Measurements from ENCODE around the gene PRKAG2. TPM values are rescaled to one million over a fixed set of nuclear protein-coding genes. Genes with fewer than 3 reads are reported as not detected.
"Not testable (repeated sequence)": the region's sequence is repeated elsewhere in the genome, so short reads cannot be mapped to it uniquely, and the experiment has no call there.

The PRKAG2 gene
- total and polyA plus RNA-seq, 2 experiments from 2014 or later, result 17.0 to 19.5 TPM

DNA sequence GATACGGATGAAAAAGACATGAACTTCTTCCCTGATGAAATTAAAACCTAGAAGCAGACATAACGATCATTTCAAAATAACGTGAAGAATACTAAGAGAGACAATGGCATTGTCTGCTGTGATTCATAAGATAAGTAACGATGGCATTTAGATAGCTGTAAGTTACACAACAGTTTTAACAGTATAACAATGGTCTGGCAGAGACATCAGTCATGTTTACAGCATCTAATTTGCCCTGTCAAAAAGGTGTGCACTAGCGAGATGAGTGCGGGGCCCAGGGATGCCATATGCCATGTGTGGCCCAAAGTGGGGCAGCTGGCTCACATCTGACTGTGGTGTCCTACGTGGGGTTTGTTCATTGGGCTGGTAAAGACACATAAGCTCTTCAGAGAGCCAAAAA lies 301.5 kb downstream of the PRKAG2 start:
- Histone ChIP-seq H3K79me2 (ENCODE audit: insufficient read depth) (peaks cover 12% of the 10 kb centered on the region; the same call in 1 of the 2 replicates), H3K4me3 (no peak overlapping the region), H3K27ac (no peak overlapping the region), H3K9ac (no peak overlapping the region), H3K4me2 (ENCODE audit: unreplicated experiment) (no peak overlapping the region), H3K36me3 (ENCODE audit: low read depth) (0 out of 2 replicates have a peak, but pooled peaks cover 6% of the 10 kb centered on the region), H3K9me2 (ENCODE audit: insufficient read depth) (no peaks in the 10 kb centered on the region), H3K9me3 (ENCODE audit: low read depth) (no peaks in the 10 kb centered on the region), H3K27me3 (replicated peaks; ENCODE audit: insufficient read depth) (no peaks in the 10 kb centered on the region), H3K4me1 (ENCODE audit: insufficient read depth) (peaks cover 11% of the 10 kb centered on the region; the same call in 1 of the 2 replicates), H3F3A (ENCODE audit: insufficient read depth) (peaks cover 8% of the 10 kb centered on the region; the same call in 1 of the 2 replicates), H4K20me1 (ENCODE audit: insufficient read depth) (no peaks in the 10 kb centered on the region), H2AFZ (no peak overlapping the region)
- in situ Hi-C loops (cut with MboI), result no loop called here
- DNase-seq, result no peak
- TF ChIP-seq EZH2phosphoT487 (IDR thresholded peaks at IDR 0.05; ENCODE audit: insufficient read depth, low read depth) (no peak), EZH2 (IDR thresholded peaks at IDR 0.05; ENCODE audit: insufficient read depth, poor library complexity, severe bottlenecking) (no peak)
- WGBS, 2 experiments (ENCODE audit: low coverage in 1 of 2, low lambda C conversion rate in 2 of 2, missing lambda C conversion rate in 2 of 2), result 96% methylated on average over 7 of the region's 7 CpGs

DNA sequence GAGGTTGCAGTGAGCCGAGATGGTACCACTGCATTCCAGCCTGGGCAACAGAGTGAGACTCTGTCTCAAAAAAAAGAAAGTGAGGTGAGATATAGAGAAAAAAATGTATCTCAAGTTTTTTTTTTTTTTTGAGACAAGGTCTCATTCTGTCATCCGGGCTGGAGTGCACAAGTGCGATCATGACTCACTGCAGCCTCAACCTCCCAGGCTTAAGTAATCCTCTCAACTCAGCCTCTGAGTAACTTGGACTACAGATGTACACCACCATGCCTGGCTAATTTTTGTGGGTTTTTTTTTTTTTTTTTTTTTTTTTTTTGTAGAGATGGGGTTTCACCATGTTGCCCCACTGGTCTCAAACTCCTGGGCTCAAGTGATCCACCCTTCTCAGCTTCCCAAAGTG lies 303.9 kb downstream of the PRKAG2 start:
- peak; percentile 92 for DNase-seq
- in situ Hi-C loops (cut with MboI); H3K9ac ChIP-seq; H4K20me1 ChIP-seq (ENCODE audit: insufficient read depth); H3K9me3 ChIP-seq (ENCODE audit: low read depth); H3K79me2 ChIP-seq (ENCODE audit: insufficient read depth); H2AFZ ChIP-seq; H3K9me2 ChIP-seq (ENCODE audit: insufficient read depth); H3F3A ChIP-seq (ENCODE audit: insufficient read depth); H3K27me3 ChIP-seq (replicated peaks; ENCODE audit: insufficient read depth); H3K36me3 ChIP-seq (ENCODE audit: low read depth); H3K4me2 ChIP-seq (ENCODE audit: unreplicated experiment); H3K4me3 ChIP-seq: not testable (repeated sequence)
- 3 to 7% methylated on average over 3 of the region's 3 CpGs for WGBS, 2 experiments (ENCODE audit: low coverage in 1 of 2, low lambda C conversion rate in 2 of 2, missing lambda C conversion rate in 2 of 2)
- peaks cover 11% of the 10 kb centered on the region; the same call in 1 of the 2 replicates for H3K4me1 ChIP-seq (ENCODE audit: insufficient read depth)
- 0 out of 2 replicates have a peak overlapping the region, but pooled peaks have one; percentile 7 for H3K27ac ChIP-seq

DNA sequence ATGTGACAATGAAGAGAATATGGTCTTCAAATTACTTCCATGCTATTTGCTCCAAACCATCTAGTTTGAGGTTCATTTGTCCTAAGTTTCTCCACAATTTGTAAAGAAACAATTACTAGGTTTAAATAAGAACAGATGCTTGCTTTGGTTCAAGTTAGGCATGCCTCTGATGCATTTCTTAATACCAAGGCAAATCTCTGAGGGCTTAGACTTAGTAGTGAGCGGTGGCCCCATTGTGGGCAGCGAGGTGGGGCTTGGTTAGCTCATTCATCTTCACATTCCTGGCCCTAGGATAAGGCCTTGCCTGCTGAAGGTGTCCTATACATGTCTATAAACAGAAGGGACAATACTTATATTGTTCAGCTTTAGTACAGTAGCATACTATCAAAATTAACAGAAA lies 304.8 kb downstream of the PRKAG2 start:
- Histone ChIP-seq H3K4me3 (no peak overlapping the region), H2AFZ (no peak overlapping the region), H3K4me2 (ENCODE audit: unreplicated experiment) (no peak overlapping the region), H3K4me1 (ENCODE audit: insufficient read depth) (peaks cover 15% of the 10 kb centered on the region), H4K20me1 (ENCODE audit: insufficient read depth) (no peaks in the 10 kb centered on the region), H3K27me3 (replicated peaks; ENCODE audit: insufficient read depth) (no peaks in the 10 kb centered on the region), H3K36me3 (ENCODE audit: low read depth) (0 out of 2 replicates have a peak, but pooled peaks cover 5% of the 10 kb centered on the region), H3F3A (ENCODE audit: insufficient read depth) (peaks cover 17% of the 10 kb centered on the region), H3K27ac (no peak overlapping the region), H3K9me2 (ENCODE audit: insufficient read depth) (no peaks in the 10 kb centered on the region), H3K79me2 (ENCODE audit: insufficient read depth) (no peaks in the 10 kb centered on the region), H3K9ac (no peak overlapping the region), H3K9me3 (ENCODE audit: low read depth) (no peaks in the 10 kb centered on the region)
- TF ChIP-seq EZH2phosphoT487 (IDR thresholded peaks at IDR 0.05; ENCODE audit: insufficient read depth, low read depth) (no peak), EZH2 (IDR thresholded peaks at IDR 0.05; ENCODE audit: insufficient read depth, poor library complexity, severe bottlenecking) (no peak)
- WGBS, 2 experiments (ENCODE audit: low coverage in 1 of 2, low lambda C conversion rate in 2 of 2, missing lambda C conversion rate in 2 of 2), result 86% methylated on average over 2 of the region's 2 CpGs
- peak; percentile 50 for DNase-seq
- in situ Hi-C loops (cut with MboI), result no loop called here

DNA sequence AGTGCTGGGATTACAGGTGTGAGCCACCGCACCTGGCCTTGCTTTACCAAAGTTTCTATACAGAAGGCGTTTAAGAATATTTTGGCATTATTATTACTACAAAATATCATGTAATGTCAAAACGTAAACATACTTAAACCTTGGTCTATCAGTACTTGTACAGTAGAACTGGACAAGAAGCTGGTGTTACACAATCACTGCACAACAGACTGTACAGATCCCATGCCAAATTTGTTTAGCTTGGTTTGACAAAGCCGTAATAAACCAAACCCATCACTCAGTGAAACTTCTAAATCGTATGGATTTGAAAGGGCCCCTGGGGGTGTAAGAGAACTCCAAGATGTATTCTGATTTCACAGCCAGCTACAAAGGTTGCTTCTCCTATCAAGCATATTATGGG lies 305.4 kb downstream of the PRKAG2 start:
- Histone ChIP-seq H3K9me2 (ENCODE audit: insufficient read depth) (no peaks in the 10 kb centered on the region), H2AFZ (no peak overlapping the region), H3K4me1 (ENCODE audit: insufficient read depth) (peaks cover 20% of the 10 kb centered on the region), H3K9ac (no peak overlapping the region), H4K20me1 (ENCODE audit: insufficient read depth) (no peaks in the 10 kb centered on the region), H3K4me2 (ENCODE audit: unreplicated experiment) (no peak overlapping the region), H3K36me3 (ENCODE audit: low read depth) (no peaks in the 10 kb centered on the region), H3K27me3 (replicated peaks; ENCODE audit: insufficient read depth) (no peaks in the 10 kb centered on the region), H3K27ac (no peak overlapping the region), H3K9me3 (ENCODE audit: low read depth) (no peaks in the 10 kb centered on the region), H3F3A (ENCODE audit: insufficient read depth) (peaks cover 22% of the 10 kb centered on the region), H3K4me3 (no peak overlapping the region), H3K79me2 (ENCODE audit: insufficient read depth) (no peaks in the 10 kb centered on the region)
- in situ Hi-C loops (cut with MboI), result no loop called here
- DNase-seq, result no peak
- WGBS, 2 experiments (ENCODE audit: low coverage in 1 of 2, low lambda C conversion rate in 2 of 2, missing lambda C conversion rate in 2 of 2), result 86 to 91% methylated on average over 5 of the region's 5 CpGs
- TF ChIP-seq EZH2 (IDR thresholded peaks at IDR 0.05; ENCODE audit: insufficient read depth, poor library complexity, severe bottlenecking), result no peak
- no peak for TF ChIP-seq EZH2phosphoT487 (IDR thresholded peaks at IDR 0.05; ENCODE audit: insufficient read depth, low read depth)

DNA sequence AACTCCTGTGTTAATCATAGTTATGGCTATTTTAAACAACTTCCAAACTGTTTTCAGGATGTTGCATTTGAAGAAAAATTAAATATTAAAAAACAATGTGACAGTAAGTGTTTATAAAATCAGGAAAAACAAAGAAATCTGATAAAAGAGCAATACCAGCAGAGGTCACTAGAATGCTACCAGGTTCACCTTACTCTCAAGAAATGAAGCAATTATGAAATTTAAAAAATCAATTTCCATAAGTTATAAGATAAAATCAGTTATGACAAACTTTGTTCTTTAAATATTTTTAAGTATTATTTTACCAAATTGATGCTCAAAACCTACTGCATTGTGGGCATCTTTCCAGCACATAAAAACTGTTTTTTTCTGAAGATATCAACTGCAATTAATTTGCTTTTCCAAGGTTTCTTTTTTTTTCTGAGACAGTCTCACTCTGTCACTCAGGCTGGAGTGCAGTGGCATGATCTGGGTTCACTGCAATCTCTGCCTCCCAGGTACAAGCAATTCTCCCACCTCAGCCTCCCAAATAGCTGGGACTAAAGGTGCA lies 306.5 kb downstream of the PRKAG2 start:
- Histone ChIP-seq H3K79me2 (ENCODE audit: insufficient read depth) (no peaks in the 10 kb centered on the region), H3K4me1 (ENCODE audit: insufficient read depth) (peaks cover 30% of the 10 kb centered on the region), H2AFZ (no peak overlapping the region), H3F3A (ENCODE audit: insufficient read depth) (peaks cover 30% of the 10 kb centered on the region), H3K4me3 (no peak overlapping the region), H3K27me3 (replicated peaks; ENCODE audit: insufficient read depth) (no peaks in the 10 kb centered on the region), H3K4me2 (ENCODE audit: unreplicated experiment) (no peak overlapping the region), H3K9me3 (ENCODE audit: low read depth) (no peaks in the 10 kb centered on the region), H3K9ac (no peak overlapping the region), H3K36me3 (ENCODE audit: low read depth) (no peaks in the 10 kb centered on the region), H4K20me1 (ENCODE audit: insufficient read depth) (no peaks in the 10 kb centered on the region), H3K27ac (no peak overlapping the region), H3K9me2 (ENCODE audit: insufficient read depth) (no peaks in the 10 kb centered on the region)
- in situ Hi-C loops (cut with MboI), result no loop called here
- peak; percentile 55 for DNase-seq
- no peak for TF ChIP-seq EZH2phosphoT487 (IDR thresholded peaks at IDR 0.05; ENCODE audit: insufficient read depth, low read depth)
